Jurkat, Clone E6-1 (cell line): ENCODE measurements around the gene ADCY7.

Experiments used
- DNase-seq: peaks from one replicate; pipeline ENCODE4 v3.0.0-alpha.2; 2011; ENCODE audit warnings: low read depth, low spot score
- H3K4me3 ChIP-seq: 2 replicates; pipeline ENCODE4 v1.5.1; 2011; ENCODE audit warnings: mild to moderate bottlenecking, low read length, control low read depth, moderate library complexity

Gene ADCY7

GRCh38 chr16:50247123-50247905 is 19.0 kb upstream of the ADCY7 start:
- no peak for DNase-seq
- H3K4me3 ChIP-seq = no peak overlapping the region

- DNase-seq = no peak
- H3K4me3 ChIP-seq = no peak overlapping the region
These were observed 18.3 kb upstream of the ADCY7 start for GRCh38 chr16:50247906-50248608.

- DNase-seq = no peak
- H3K4me3 ChIP-seq = no peak overlapping the region
These were observed 17.5 kb upstream of the ADCY7 start for GRCh38 chr16:50248845-50249244.

GRCh38 chr16:50251375-50252081 is 14.8 kb upstream of the ADCY7 start:
- no peak overlapping the region for H3K4me3 ChIP-seq
- no peak for DNase-seq

- DNase-seq = no peak
- H3K4me3 ChIP-seq = no peak overlapping the region
These were observed 14.2 kb upstream of the ADCY7 start for GRCh38 chr16:50252082-50252611.

GRCh38 chr16:50252874-50253513 is 13.4 kb upstream of the ADCY7 start:
- H3K4me3 ChIP-seq = no peak overlapping the region
- no peak for DNase-seq

- DNase-seq = no peak
- no peak overlapping the region for H3K4me3 ChIP-seq
These were observed 12.8 kb upstream of the ADCY7 start for GRCh38 chr16:50253514-50253910.

GRCh38 chr16:50254072-50254471 is 12.3 kb upstream of the ADCY7 start:
- no peak overlapping the region for H3K4me3 ChIP-seq
- DNase-seq = no peak

GRCh38 chr16:50255538-50255937 is 10.8 kb upstream of the ADCY7 start:
- no peak for DNase-seq
- no peak overlapping the region for H3K4me3 ChIP-seq

GRCh38 chr16:50256604-50257003 is 9.7 kb upstream of the ADCY7 start:
- DNase-seq = no peak
- H3K4me3 ChIP-seq = no peak overlapping the region

- DNase-seq = no peak
- no peak overlapping the region for H3K4me3 ChIP-seq
These were observed 8.5 kb upstream of the ADCY7 start for GRCh38 chr16:50257876-50258275.

- no peak for DNase-seq
- H3K4me3 ChIP-seq = no peak overlapping the region
These were observed 6.8 kb upstream of the ADCY7 start for GRCh38 chr16:50259334-50260205.

GRCh38 chr16:50260206-50261159 is 5.9 kb upstream of the ADCY7 start:
- no peak for DNase-seq
- H3K4me3 ChIP-seq = no peak overlapping the region

GRCh38 chr16:50261160-50261706 is 5.1 kb upstream of the ADCY7 start:
- no peak overlapping the region for H3K4me3 ChIP-seq
- DNase-seq = no peak

- H3K4me3 ChIP-seq = no peak overlapping the region
- no peak for DNase-seq
These were observed 4.6 kb upstream of the ADCY7 start for GRCh38 chr16:50261707-50262235.

GRCh38 chr16:50263060-50263909 is 3.1 kb upstream of the ADCY7 start:
- no peak overlapping the region for H3K4me3 ChIP-seq
- no peak for DNase-seq
